Measurements from ENCODE around the gene LCN15.

Gene LCN15

GRCh38 chr9:136748666-136749611 lies 15.4 kb downstream of the LCN15 start:
- H3K56ac ChIP-seq (ENCODE audit: low read length), result peak overlapping the region; percentile 42
- no peak overlapping the region for H3K18ac ChIP-seq (ENCODE audit: low read length)
- no peak overlapping the region for H3K9ac ChIP-seq (ENCODE audit: low read length)
- H4K5ac ChIP-seq (ENCODE audit: low read length), result no peak overlapping the region
- H3K4me2 ChIP-seq (ENCODE audit: low read length), result no peak overlapping the region
- no peak overlapping the region for H3K4ac ChIP-seq (ENCODE audit: low read depth, low read length)
- H3K27ac ChIP-seq (ENCODE audit: low read depth, low read length), result no peak overlapping the region
- no CpG with 5 or more reads among the region's 21 CpGs for WGBS (ENCODE audit: extremely low coverage, insufficient coverage, low lambda C conversion rate)
- no peak for DNase-seq
- H3K4me1 ChIP-seq (ENCODE audit: control insufficient read depth, low read depth, low read length), result no peaks in the 10 kb centered on the region
- H3K36me3 ChIP-seq (ENCODE audit: control insufficient read depth, insufficient read depth, low read length), result no peaks in the 10 kb centered on the region
- H2BK5ac ChIP-seq (ENCODE audit: low read length), result no peak overlapping the region
- H3K79me2 ChIP-seq (ENCODE audit: control insufficient read depth, insufficient read depth, low read length), result no peaks in the 10 kb centered on the region
- no peaks in the 10 kb centered on the region for H3K27me3 ChIP-seq (ENCODE audit: insufficient read depth, low read length, poor library complexity)
- H2AK5ac ChIP-seq (ENCODE audit: low read length), result no peak overlapping the region
- no peaks in the 10 kb centered on the region for H3K79me1 ChIP-seq (ENCODE audit: low read length)
- no peak overlapping the region for H3K23ac ChIP-seq (ENCODE audit: low read length)
- H3K4me3 ChIP-seq (ENCODE audit: low read length), result no peak overlapping the region
- no peak overlapping the region for H2BK120ac ChIP-seq (ENCODE audit: low read depth, low read length)
- no peak overlapping the region for H2BK15ac ChIP-seq (replicated peaks; ENCODE audit: low read depth)
- H4K8ac ChIP-seq (ENCODE audit: low read depth, low read length), result no peak overlapping the region

GRCh38 chr9:136748201-136748600 lies 16.1 kb downstream of the LCN15 start, which contains the start of gene LCN6:
Gene LCN6 (minus strand): TSS chr9:136748525. CDS start chr9:136748483, 42 bp downstream.
- no peak within 1 kb of the TSS for H4K8ac ChIP-seq (ENCODE audit: low read depth, low read length)
- H3K79me2 ChIP-seq (ENCODE audit: control insufficient read depth, insufficient read depth, low read length), result no peaks in the 10 kb centered on the region
- no peaks in the 10 kb centered on the region for H3K27me3 ChIP-seq (ENCODE audit: insufficient read depth, low read length, poor library complexity)
- H4K5ac ChIP-seq (ENCODE audit: low read length), result no peak within 1 kb of the TSS
- no peaks in the 10 kb centered on the region for H3K36me3 ChIP-seq (ENCODE audit: control insufficient read depth, insufficient read depth, low read length)
- peak within 1 kb of the TSS; percentile 42 for H3K56ac ChIP-seq (ENCODE audit: low read length)
- no peak within 1 kb of the TSS for H3K27ac ChIP-seq (ENCODE audit: low read depth, low read length)
- H3K18ac ChIP-seq (ENCODE audit: low read length), result no peak within 1 kb of the TSS
- no peak within 1 kb of the TSS for H3K23ac ChIP-seq (ENCODE audit: low read length)
- no peak within 1 kb of the TSS for H2BK5ac ChIP-seq (ENCODE audit: low read length)
- no CpG with 5 or more reads among the region's 8 CpGs for WGBS (ENCODE audit: extremely low coverage, insufficient coverage, low lambda C conversion rate)
- no peak within 1 kb of the TSS for H3K4me2 ChIP-seq (ENCODE audit: low read length)
- H3K4me3 ChIP-seq (ENCODE audit: low read length), result no peak within 1 kb of the TSS
- no peak for DNase-seq
- H3K4ac ChIP-seq (ENCODE audit: low read depth, low read length), result no peak within 1 kb of the TSS
- H2AK5ac ChIP-seq (ENCODE audit: low read length), result no peak within 1 kb of the TSS
- H3K4me1 ChIP-seq (ENCODE audit: control insufficient read depth, low read depth, low read length), result no peaks in the 10 kb centered on the region
- no peak within 1 kb of the TSS for H3K9ac ChIP-seq (ENCODE audit: low read length)
- H2BK120ac ChIP-seq (ENCODE audit: low read depth, low read length), result no peak within 1 kb of the TSS
- H2BK15ac ChIP-seq (replicated peaks; ENCODE audit: low read depth), result no peak within 1 kb of the TSS
- H3K79me1 ChIP-seq (ENCODE audit: low read length), result no peaks in the 10 kb centered on the region

- Histone ChIP-seq H3K18ac (ENCODE audit: low read length) (no peak overlapping the region), H2BK15ac (replicated peaks; ENCODE audit: low read depth) (no peak overlapping the region), H3K4me1 (ENCODE audit: control insufficient read depth, low read depth, low read length) (no peaks in the 10 kb centered on the region), H4K5ac (ENCODE audit: low read length) (no peak overlapping the region), H2BK5ac (ENCODE audit: low read length) (no peak overlapping the region), H2AK5ac (ENCODE audit: low read length) (no peak overlapping the region), H3K56ac (ENCODE audit: low read length) (no peak overlapping the region), H3K36me3 (ENCODE audit: control insufficient read depth, insufficient read depth, low read length) (no peaks in the 10 kb centered on the region), H3K4ac (ENCODE audit: low read depth, low read length) (no peak overlapping the region), H3K27me3 (ENCODE audit: insufficient read depth, low read length, poor library complexity) (no peaks in the 10 kb centered on the region), H3K27ac (ENCODE audit: low read depth, low read length) (no peak overlapping the region), H3K79me1 (ENCODE audit: low read length) (no peaks in the 10 kb centered on the region), H4K8ac (ENCODE audit: low read depth, low read length) (no peak overlapping the region), H3K23ac (ENCODE audit: low read length) (no peak overlapping the region), H3K4me3 (ENCODE audit: low read length) (no peak overlapping the region), H2BK120ac (ENCODE audit: low read depth, low read length) (no peak overlapping the region), H3K79me2 (ENCODE audit: control insufficient read depth, insufficient read depth, low read length) (no peaks in the 10 kb centered on the region), H3K4me2 (ENCODE audit: low read length) (no peak overlapping the region), H3K9ac (ENCODE audit: low read length) (no peak overlapping the region)
- no CpG with 5 or more reads among the region's 22 CpGs for WGBS (ENCODE audit: extremely low coverage, insufficient coverage, low lambda C conversion rate)
- DNase-seq, result no peak
These were observed 16.9 kb downstream of the LCN15 start for GRCh38 chr9:136747161-136748060.

- no CpG with 5 or more reads among the region's 18 CpGs for WGBS (ENCODE audit: extremely low coverage, insufficient coverage, low lambda C conversion rate)
These were observed 17.7 kb downstream of the LCN15 start for GRCh38 chr9:136746621-136747020.

GRCh38 chr9:136746155-136746490 lies 18.2 kb downstream of the LCN15 start:
- no peak overlapping the region for H3K4ac ChIP-seq (ENCODE audit: low read depth, low read length)
- H3K27me3 ChIP-seq (ENCODE audit: insufficient read depth, low read length, poor library complexity), result no peaks in the 10 kb centered on the region
- no peaks in the 10 kb centered on the region for H3K4me1 ChIP-seq (ENCODE audit: control insufficient read depth, low read depth, low read length)
- H3K23ac ChIP-seq (ENCODE audit: low read length), result no peak overlapping the region
- no peak overlapping the region for H2BK120ac ChIP-seq (ENCODE audit: low read depth, low read length)
- no peak for DNase-seq
- H4K8ac ChIP-seq (ENCODE audit: low read depth, low read length), result no peak overlapping the region
- no peak overlapping the region for H4K5ac ChIP-seq (ENCODE audit: low read length)
- no peak overlapping the region for H3K27ac ChIP-seq (ENCODE audit: low read depth, low read length)
- H3K4me2 ChIP-seq (ENCODE audit: low read length), result no peak overlapping the region
- H3K79me2 ChIP-seq (ENCODE audit: control insufficient read depth, insufficient read depth, low read length), result no peaks in the 10 kb centered on the region
- no peaks in the 10 kb centered on the region for H3K79me1 ChIP-seq (ENCODE audit: low read length)
- no peak overlapping the region for H2AK5ac ChIP-seq (ENCODE audit: low read length)
- H3K9ac ChIP-seq (ENCODE audit: low read length), result no peak overlapping the region
- no peak overlapping the region for H3K18ac ChIP-seq (ENCODE audit: low read length)
- H3K36me3 ChIP-seq (ENCODE audit: control insufficient read depth, insufficient read depth, low read length), result no peaks in the 10 kb centered on the region
- no peak overlapping the region for H2BK15ac ChIP-seq (replicated peaks; ENCODE audit: low read depth)
- no peak overlapping the region for H2BK5ac ChIP-seq (ENCODE audit: low read length)
- no peak overlapping the region for H3K56ac ChIP-seq (ENCODE audit: low read length)
- H3K4me3 ChIP-seq (ENCODE audit: low read length), result no peak overlapping the region
- WGBS (ENCODE audit: extremely low coverage, insufficient coverage, low lambda C conversion rate), result no CpG with 5 or more reads among the region's 22 CpGs

More at GRCh38 chr9:136746621-136747020, 17.7 kb downstream of the LCN15 start:
- no peak overlapping the region for H3K27ac ChIP-seq (ENCODE audit: low read depth, low read length)
- H4K8ac ChIP-seq (ENCODE audit: low read depth, low read length), result no peak overlapping the region
- H3K56ac ChIP-seq (ENCODE audit: low read length), result no peak overlapping the region
- no peaks in the 10 kb centered on the region for H3K4me1 ChIP-seq (ENCODE audit: control insufficient read depth, low read depth, low read length)
- H3K4ac ChIP-seq (ENCODE audit: low read depth, low read length), result no peak overlapping the region
- H3K9ac ChIP-seq (ENCODE audit: low read length), result no peak overlapping the region
- H2BK5ac ChIP-seq (ENCODE audit: low read length), result no peak overlapping the region
- no peak overlapping the region for H2AK5ac ChIP-seq (ENCODE audit: low read length)
- H3K79me1 ChIP-seq (ENCODE audit: low read length), result no peaks in the 10 kb centered on the region
- H2BK120ac ChIP-seq (ENCODE audit: low read depth, low read length), result no peak overlapping the region
- H3K18ac ChIP-seq (ENCODE audit: low read length), result no peak overlapping the region
- DNase-seq, result no peak
- no peak overlapping the region for H2BK15ac ChIP-seq (replicated peaks; ENCODE audit: low read depth)
- no peak overlapping the region for H3K4me3 ChIP-seq (ENCODE audit: low read length)
- no peak overlapping the region for H3K4me2 ChIP-seq (ENCODE audit: low read length)
- H3K36me3 ChIP-seq (ENCODE audit: control insufficient read depth, insufficient read depth, low read length), result no peaks in the 10 kb centered on the region
- no peaks in the 10 kb centered on the region for H3K27me3 ChIP-seq (ENCODE audit: insufficient read depth, low read length, poor library complexity)
- no peak overlapping the region for H3K23ac ChIP-seq (ENCODE audit: low read length)
- H3K79me2 ChIP-seq (ENCODE audit: control insufficient read depth, insufficient read depth, low read length), result no peaks in the 10 kb centered on the region
- H4K5ac ChIP-seq (ENCODE audit: low read length), result no peak overlapping the region

Data from mesendoderm (in vitro differentiated cells).